OCI-LY3 (cell line): ENCODE results near the gene TMEM178B.

Experiments used
- H2AFZ ChIP-seq: fragments of 200-600, 300-600 bp; shearing (Covaris generic); 2 replicates; pipeline ENCODE4 v1.6.0; 2014; ENCODE audit warnings: antibody characterized with exemption, low read depth, low read length
- H3K27ac ChIP-seq: fragments of 200-600, 300-600 bp; sonication (generic); 2 replicates; pipeline ENCODE4 v1.5.1; 2014; ENCODE audit warnings: mild to moderate bottlenecking, low read length, moderate library complexity, mixed read lengths
- H3K27me3 ChIP-seq: fragments of 200-600, 300-600 bp; sonication (generic); 2 replicates; pipeline ENCODE4 v1.6.1; 2014; ENCODE audit warnings: low read depth, low read length, mixed read lengths
- H3K36me3 ChIP-seq: fragments of 200-600, 300-600 bp; sonication (generic); replicated peaks from 2 replicates; pipeline ENCODE3; 2014; ENCODE audit warnings: low read depth, low read length, mixed read lengths
- H3K4me1 ChIP-seq: fragments of 300-600, 200-600 bp; sonication (generic); 2 replicates; pipeline ENCODE4 v1.6.1; 2014; ENCODE audit warnings: low read length, mixed read lengths
- H3K4me2 ChIP-seq: fragments of 200-600, 300-600 bp; sonication (generic); 2 replicates; pipeline ENCODE4 v1.6.1; 2014; ENCODE audit warnings: low read length, mixed read lengths
- H3K4me3 ChIP-seq: fragments of 300-600, 200-600 bp; sonication (generic); 2 replicates; pipeline ENCODE4 v1.5.1; 2014; ENCODE audit warnings: antibody characterized with exemption, mild to moderate bottlenecking, low read length, moderate library complexity
- H3K79me2 ChIP-seq: fragments of 300-600, 200-600 bp; shearing (Covaris generic); 2 replicates; pipeline ENCODE4 v1.6.1; 2014; ENCODE audit warnings: mild to moderate bottlenecking, low read length, mixed read lengths
- H3K9ac ChIP-seq: fragments of 300-600, 200-600 bp; shearing (Covaris generic); 2 replicates; pipeline ENCODE4 v1.6.0; 2014; ENCODE audit warnings: mild to moderate bottlenecking, low read length, moderate library complexity
- H3K9me3 ChIP-seq: fragments of 200-600, 300-600 bp; shearing (Covaris generic); 2 replicates; pipeline ENCODE4 v1.6.1; 2014; ENCODE audit warnings: low read length, mixed read lengths; ENCODE audit not compliant: insufficient read depth
- H4K20me1 ChIP-seq: fragments of 200-600, 300-600 bp; sonication (generic); 2 replicates; pipeline ENCODE4 v1.6.1; 2016; ENCODE audit warnings: low read length, mixed read lengths; ENCODE audit not compliant: insufficient read depth
- EZH2phosphoT487 ChIP-seq: fragments of 200-600 bp; shearing (Covaris generic); IDR thresholded peaks from 2 replicates; pipeline ENCODE4 v1.6.1; 2018; ENCODE audit warnings: antibody characterized with exemption, mixed run types, low read depth
- TF ChIP-seq, protein P1 (sequence below): fragments of 200-600, 300-600 bp; sonication (generic); IDR thresholded peaks from 2 replicates; pipeline ENCODE4 v1.5.1; 2014; ENCODE audit warnings: antibody characterized with exemption, low read length, low read depth

Gene TMEM178B

GRCh38 chr7:141239661-141240060, 165.8 kb downstream of the TMEM178B start:
- H3K9me3 ChIP-seq, result no peaks in the 10 kb centered on the region
- TF ChIP-seq EZH2phosphoT487, result no peak
- TF ChIP-seq, protein P1, sequence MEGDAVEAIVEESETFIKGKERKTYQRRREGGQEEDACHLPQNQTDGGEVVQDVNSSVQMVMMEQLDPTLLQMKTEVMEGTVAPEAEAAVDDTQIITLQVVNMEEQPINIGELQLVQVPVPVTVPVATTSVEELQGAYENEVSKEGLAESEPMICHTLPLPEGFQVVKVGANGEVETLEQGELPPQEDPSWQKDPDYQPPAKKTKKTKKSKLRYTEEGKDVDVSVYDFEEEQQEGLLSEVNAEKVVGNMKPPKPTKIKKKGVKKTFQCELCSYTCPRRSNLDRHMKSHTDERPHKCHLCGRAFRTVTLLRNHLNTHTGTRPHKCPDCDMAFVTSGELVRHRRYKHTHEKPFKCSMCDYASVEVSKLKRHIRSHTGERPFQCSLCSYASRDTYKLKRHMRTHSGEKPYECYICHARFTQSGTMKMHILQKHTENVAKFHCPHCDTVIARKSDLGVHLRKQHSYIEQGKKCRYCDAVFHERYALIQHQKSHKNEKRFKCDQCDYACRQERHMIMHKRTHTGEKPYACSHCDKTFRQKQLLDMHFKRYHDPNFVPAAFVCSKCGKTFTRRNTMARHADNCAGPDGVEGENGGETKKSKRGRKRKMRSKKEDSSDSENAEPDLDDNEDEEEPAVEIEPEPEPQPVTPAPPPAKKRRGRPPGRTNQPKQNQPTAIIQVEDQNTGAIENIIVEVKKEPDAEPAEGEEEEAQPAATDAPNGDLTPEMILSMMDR, result no peak
- no peaks in the 10 kb centered on the region for H4K20me1 ChIP-seq
- H3K4me3 ChIP-seq, result no peak overlapping the region
- H3K27ac ChIP-seq, result no peak overlapping the region
- H3K36me3 ChIP-seq, result no peaks in the 10 kb centered on the region
- no peaks in the 10 kb centered on the region for H3K79me2 ChIP-seq
- no peak overlapping the region for H2AFZ ChIP-seq
- no peaks in the 10 kb centered on the region for H3K4me1 ChIP-seq
- H3K27me3 ChIP-seq, result no peaks in the 10 kb centered on the region
- no peak overlapping the region for H3K4me2 ChIP-seq
- no peak overlapping the region for H3K9ac ChIP-seq

DNA sequence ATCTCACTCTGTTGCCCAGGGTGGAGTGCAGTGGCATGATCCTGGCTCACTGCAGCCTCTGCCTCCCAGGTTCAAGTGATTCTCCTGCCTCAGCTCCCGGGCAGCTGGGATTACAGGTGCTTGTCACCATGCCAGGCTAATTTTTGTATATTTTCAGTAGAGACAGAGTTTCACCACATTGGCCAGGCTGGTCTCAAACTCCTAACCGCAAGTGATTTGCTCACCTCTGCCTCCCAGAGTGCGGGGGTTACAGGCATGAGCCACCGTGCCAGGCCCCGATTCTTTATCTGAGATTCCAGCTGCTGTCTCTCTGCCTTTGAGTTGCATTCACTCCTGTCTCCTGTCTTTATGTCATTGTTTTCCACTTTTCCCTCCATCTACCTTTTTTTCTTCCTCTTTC, 168.7 kb downstream of the TMEM178B start:
- Histone ChIP-seq H2AFZ (no peak overlapping the region), H3K4me2 (no peak overlapping the region), H3K4me3 (no peak overlapping the region), H3K27ac (no peak overlapping the region), H3K27me3 (no peaks in the 10 kb centered on the region), H3K79me2 (no peaks in the 10 kb centered on the region), H3K9me3 (no peaks in the 10 kb centered on the region), H3K4me1 (no peaks in the 10 kb centered on the region), H4K20me1 (no peaks in the 10 kb centered on the region), H3K9ac (no peak overlapping the region), H3K36me3 (no peaks in the 10 kb centered on the region)
- no peak for TF ChIP-seq EZH2phosphoT487
- TF ChIP-seq, protein P1, result no peak

DNA sequence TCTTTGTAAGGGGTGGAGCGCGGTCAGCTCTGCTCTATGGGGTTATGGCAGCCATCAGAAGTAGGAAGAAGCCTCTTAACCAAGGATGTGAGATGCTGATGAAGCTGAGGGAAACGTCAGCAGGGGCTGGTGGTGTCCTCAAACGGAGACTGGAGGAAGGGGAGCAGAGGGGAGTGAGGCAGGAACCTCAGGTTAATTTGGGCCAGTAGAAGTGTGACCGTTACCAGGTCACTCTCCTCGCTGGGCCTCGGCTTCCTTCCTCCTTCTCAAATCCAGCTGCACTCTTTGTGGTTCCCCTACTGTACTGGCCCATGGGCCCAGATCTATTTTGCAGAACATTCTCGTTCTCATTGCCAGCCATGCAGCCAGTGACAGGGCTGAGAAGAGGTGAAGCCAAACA, 169.5 kb downstream of the TMEM178B start:
- H3K9me3 ChIP-seq, result no peaks in the 10 kb centered on the region
- no peak overlapping the region for H3K4me2 ChIP-seq
- no peak overlapping the region for H2AFZ ChIP-seq
- H3K36me3 ChIP-seq, result no peaks in the 10 kb centered on the region
- TF ChIP-seq, protein P1, result no peak
- TF ChIP-seq EZH2phosphoT487, result no peak
- H3K4me3 ChIP-seq, result no peak overlapping the region
- no peaks in the 10 kb centered on the region for H3K4me1 ChIP-seq
- H3K27me3 ChIP-seq, result no peaks in the 10 kb centered on the region
- H3K27ac ChIP-seq, result no peak overlapping the region
- no peak overlapping the region for H3K9ac ChIP-seq
- no peaks in the 10 kb centered on the region for H4K20me1 ChIP-seq
- H3K79me2 ChIP-seq, result no peaks in the 10 kb centered on the region

GRCh38 chr7:141244435-141244834, 170.6 kb downstream of the TMEM178B start:
- no peak for TF ChIP-seq EZH2phosphoT487
- TF ChIP-seq, protein P1, result no peak
- H3K27ac ChIP-seq, result no peak overlapping the region

More at GRCh38 chr7:141244435-141244834, 170.6 kb downstream of the TMEM178B start:
- H3K4me3 ChIP-seq, result no peak overlapping the region
- no peaks in the 10 kb centered on the region for H3K4me1 ChIP-seq
- no peaks in the 10 kb centered on the region for H3K27me3 ChIP-seq
- H3K4me2 ChIP-seq, result no peak overlapping the region
- no peak overlapping the region for H3K9ac ChIP-seq
- H4K20me1 ChIP-seq, result no peaks in the 10 kb centered on the region
- H3K79me2 ChIP-seq, result no peaks in the 10 kb centered on the region
- no peaks in the 10 kb centered on the region for H3K9me3 ChIP-seq
- H3K36me3 ChIP-seq, result no peaks in the 10 kb centered on the region
- no peak overlapping the region for H2AFZ ChIP-seq
